ENCODE data around the gene UGT2B7. TPM values are rescaled to one million over a fixed set of nuclear protein-coding genes. Genes with fewer than 3 reads are reported as not detected.

The UGT2B7 gene
- total and polyA plus RNA-seq, 11 donors: not detected

- Histone ChIP-seq H3K4me1 (no peaks in the 10 kb centered on the region), H3K27me3 (no peaks in the 10 kb centered on the region), H3K4me3 (no peak overlapping the region), H3K27ac (no peak overlapping the region), H3K36me3 (no peaks in the 10 kb centered on the region), H3K9me3 (no peaks in the 10 kb centered on the region)
- WGBS, 4 donors: 70 to 76% (median 73%) methylated on average over 7 of the region's 7 CpGs
- ATAC-seq (no peak), DNase-seq (no peak)
- intact Hi-C loops (cut with DNase I): no loop called here
- TF ChIP-seq CTCF (IDR thresholded peaks at IDR 0.05): no peak
- TF ChIP-seq POLR2A (IDR thresholded peaks at IDR 0.05): no peak
Measured at GRCh38 chr4:69054578-69055200, 41.6 kb upstream of the UGT2B7 start.

GRCh38 chr4:69056150-69056549 is 40.1 kb upstream of the UGT2B7 start:
- intact Hi-C loops (cut with DNase I): no loop called here
- H3K27me3 ChIP-seq: no peaks in the 10 kb centered on the region

GRCh38 chr4:69056921-69057550 is 39.2 kb upstream of the UGT2B7 start:
- no peak for TF ChIP-seq CTCF (IDR thresholded peaks at IDR 0.05)
- TF ChIP-seq POLR2A (IDR thresholded peaks at IDR 0.05): no peak
- ATAC-seq: no peak
- 60 to 70% (median 64%) methylated on average over 4 of the region's 4 CpGs for WGBS, 4 donors

More at GRCh38 chr4:69056150-69056549, 40.1 kb upstream of the UGT2B7 start:
- Histone ChIP-seq H3K4me1 (no peaks in the 10 kb centered on the region), H3K9me3 (no peaks in the 10 kb centered on the region), H3K4me3 (no peak overlapping the region), H3K27ac (no peak overlapping the region), H3K36me3 (no peaks in the 10 kb centered on the region)
- 89 to 96% (median 92%) methylated on average over 6 of the region's 6 CpGs for WGBS, 4 donors
- ATAC-seq (no peak), DNase-seq (no peak)
- TF ChIP-seq POLR2A (IDR thresholded peaks at IDR 0.05) (no peak), CTCF (IDR thresholded peaks at IDR 0.05) (no peak)

GRCh38 chr4:69057620-69058409 is 38.5 kb upstream of the UGT2B7 start:
- no peaks in the 10 kb centered on the region for H3K4me1 ChIP-seq
- no peaks in the 10 kb centered on the region for H3K9me3 ChIP-seq
- no peaks in the 10 kb centered on the region for H3K27me3 ChIP-seq
- no peak overlapping the region for H3K4me3 ChIP-seq
- no peak for TF ChIP-seq CTCF (IDR thresholded peaks at IDR 0.05)
- no peak for TF ChIP-seq POLR2A (IDR thresholded peaks at IDR 0.05)
- ATAC-seq: no peak
- no peaks in the 10 kb centered on the region for H3K36me3 ChIP-seq
- DNase-seq: no peak
- 45 to 48% (median 46%) methylated on average over 5 of the region's 5 CpGs for WGBS, 4 donors
- intact Hi-C loops (cut with DNase I): no loop called here
- no peak overlapping the region for H3K27ac ChIP-seq

More at GRCh38 chr4:69056921-69057550, 39.2 kb upstream of the UGT2B7 start:
- Histone ChIP-seq H3K4me1 (no peaks in the 10 kb centered on the region), H3K36me3 (no peaks in the 10 kb centered on the region), H3K27ac (no peak overlapping the region), H3K27me3 (no peaks in the 10 kb centered on the region), H3K4me3 (no peak overlapping the region), H3K9me3 (no peaks in the 10 kb centered on the region)
- intact Hi-C loops (cut with DNase I): no loop called here
- no peak for DNase-seq
